Measurements from ENCODE around the gene SPART.
"Not testable (repeated sequence)": the region's sequence is repeated elsewhere in the genome, so short reads cannot be mapped to it uniquely, and the experiment has no call there.

SPART gene

DNA sequence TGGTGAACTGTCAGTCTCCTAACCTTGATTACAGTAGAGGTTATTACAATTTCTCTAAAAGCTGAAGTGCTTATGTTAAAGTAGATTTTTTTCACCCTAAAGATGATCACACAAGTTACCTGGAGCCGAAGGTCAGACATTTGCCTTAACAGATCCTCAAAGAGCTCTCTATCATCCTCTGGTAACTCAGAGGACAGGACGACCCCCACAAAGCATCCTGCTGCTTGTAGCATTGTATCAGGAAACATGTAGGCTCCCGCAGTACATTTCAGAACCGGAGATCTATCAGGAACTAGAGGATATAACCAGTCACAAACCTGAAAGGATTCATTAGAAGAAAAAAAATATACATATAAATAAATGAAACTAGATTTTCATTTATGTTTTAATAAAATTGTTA lies 14.9 kb downstream of the SPART start:
- TF ChIP-seq, protein P1, sequence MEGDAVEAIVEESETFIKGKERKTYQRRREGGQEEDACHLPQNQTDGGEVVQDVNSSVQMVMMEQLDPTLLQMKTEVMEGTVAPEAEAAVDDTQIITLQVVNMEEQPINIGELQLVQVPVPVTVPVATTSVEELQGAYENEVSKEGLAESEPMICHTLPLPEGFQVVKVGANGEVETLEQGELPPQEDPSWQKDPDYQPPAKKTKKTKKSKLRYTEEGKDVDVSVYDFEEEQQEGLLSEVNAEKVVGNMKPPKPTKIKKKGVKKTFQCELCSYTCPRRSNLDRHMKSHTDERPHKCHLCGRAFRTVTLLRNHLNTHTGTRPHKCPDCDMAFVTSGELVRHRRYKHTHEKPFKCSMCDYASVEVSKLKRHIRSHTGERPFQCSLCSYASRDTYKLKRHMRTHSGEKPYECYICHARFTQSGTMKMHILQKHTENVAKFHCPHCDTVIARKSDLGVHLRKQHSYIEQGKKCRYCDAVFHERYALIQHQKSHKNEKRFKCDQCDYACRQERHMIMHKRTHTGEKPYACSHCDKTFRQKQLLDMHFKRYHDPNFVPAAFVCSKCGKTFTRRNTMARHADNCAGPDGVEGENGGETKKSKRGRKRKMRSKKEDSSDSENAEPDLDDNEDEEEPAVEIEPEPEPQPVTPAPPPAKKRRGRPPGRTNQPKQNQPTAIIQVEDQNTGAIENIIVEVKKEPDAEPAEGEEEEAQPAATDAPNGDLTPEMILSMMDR (IDR thresholded peaks at IDR 0.05; ENCODE audit: insufficient read depth, low read depth, low read length, missing control alignments): no peak
- no peak overlapping the region for H3K4me3 ChIP-seq (ENCODE audit: low read length)
- DNase-seq (ENCODE audit: low read depth): no peak

DNA sequence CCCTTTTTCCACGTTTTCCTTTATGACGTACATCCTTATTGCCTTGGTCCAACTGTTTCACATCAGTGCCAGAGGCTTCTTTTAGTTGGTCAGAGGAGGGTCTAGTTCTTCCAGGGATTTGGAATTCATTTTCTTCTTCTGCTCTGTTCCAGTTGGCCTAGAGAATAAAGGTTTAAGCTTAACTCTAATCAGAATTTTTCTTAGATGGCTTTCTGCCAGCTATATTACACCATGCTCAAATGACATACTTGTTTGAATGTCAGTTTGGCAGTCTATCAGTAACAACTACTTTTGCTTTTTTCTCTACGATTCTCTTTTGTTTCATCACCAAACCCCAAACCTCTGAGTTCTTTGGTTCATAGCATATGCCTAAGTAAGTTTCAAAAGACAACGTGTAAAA lies 16.8 kb downstream of the SPART start:
- TF ChIP-seq, protein P1 (IDR thresholded peaks at IDR 0.05; ENCODE audit: insufficient read depth, low read depth, low read length, missing control alignments): no peak
- no peak overlapping the region for H3K4me3 ChIP-seq (ENCODE audit: low read length)
- DNase-seq (ENCODE audit: low read depth): peak; percentile 4

DNA sequence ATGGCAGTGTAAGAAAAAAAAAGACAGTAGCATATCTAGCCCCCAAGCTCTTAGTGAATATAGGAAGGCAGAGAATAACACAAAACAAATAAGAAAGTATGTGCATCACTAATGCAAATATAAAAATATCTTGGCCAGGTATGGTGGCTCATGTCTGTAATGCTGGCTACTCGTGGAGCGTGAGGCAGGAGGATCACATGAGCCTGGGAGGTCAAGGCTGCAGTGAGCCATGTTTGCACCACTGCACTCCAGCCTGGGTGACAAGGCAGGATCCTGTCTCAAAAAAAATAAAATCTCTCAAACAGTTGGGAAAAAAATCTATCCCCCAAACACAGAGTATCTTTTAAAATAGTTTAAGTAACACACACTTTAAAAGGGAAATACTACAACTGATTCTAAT lies 17.4 kb downstream of the SPART start:
- TF ChIP-seq, protein P1 (IDR thresholded peaks at IDR 0.05; ENCODE audit: insufficient read depth, low read depth, low read length, missing control alignments): no peak
- DNase-seq (ENCODE audit: low read depth): no peak
- no peak overlapping the region for H3K4me3 ChIP-seq (ENCODE audit: low read length)

DNA sequence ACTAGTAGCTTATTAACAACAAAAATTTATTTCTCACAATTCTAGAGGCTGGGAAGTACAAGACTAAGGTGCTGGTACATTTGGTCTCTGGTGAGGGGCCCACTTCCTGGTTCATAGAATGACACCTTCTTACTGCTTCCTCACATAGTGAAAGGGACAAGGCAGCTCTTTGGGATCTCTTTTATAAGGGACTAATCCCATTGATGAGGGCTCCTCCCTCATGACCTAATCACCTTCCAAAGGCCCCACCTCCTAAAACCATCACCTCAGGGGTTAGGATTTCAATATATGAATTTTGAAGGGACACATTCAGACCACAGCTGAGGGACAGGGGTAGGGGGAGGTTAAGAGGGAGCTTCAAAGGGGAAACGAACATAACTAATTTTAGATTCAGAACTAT lies 20.3 kb downstream of the SPART start:
- DNase-seq (ENCODE audit: low read depth): no peak
- TF ChIP-seq, protein P1 (IDR thresholded peaks at IDR 0.05; ENCODE audit: insufficient read depth, low read depth, low read length, missing control alignments): no peak
- H3K4me3 ChIP-seq (ENCODE audit: low read length): no peak overlapping the region

DNA sequence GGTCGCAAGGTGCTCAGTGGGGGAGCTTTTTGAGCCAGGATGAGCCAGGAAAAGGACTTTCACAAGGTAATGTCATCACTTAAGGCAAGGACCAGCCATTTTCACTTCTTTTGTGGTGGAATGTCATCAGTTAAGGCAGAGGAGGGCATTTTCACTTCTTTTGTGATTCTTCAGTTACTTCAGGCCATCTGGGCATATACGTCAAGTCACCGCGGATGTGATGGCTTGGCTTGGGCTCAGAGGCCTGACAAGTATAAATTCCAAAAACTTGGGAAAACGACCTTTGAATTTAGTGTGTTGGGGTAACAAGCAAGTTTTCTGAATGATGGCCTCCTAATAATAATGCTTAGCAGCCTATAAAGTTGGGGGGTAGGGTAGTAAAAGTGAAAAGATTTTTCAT lies 21.3 kb downstream of the SPART start:
- not testable (repeated sequence) for H3K4me3 ChIP-seq (ENCODE audit: low read length); DNase-seq (ENCODE audit: low read depth)

DNA sequence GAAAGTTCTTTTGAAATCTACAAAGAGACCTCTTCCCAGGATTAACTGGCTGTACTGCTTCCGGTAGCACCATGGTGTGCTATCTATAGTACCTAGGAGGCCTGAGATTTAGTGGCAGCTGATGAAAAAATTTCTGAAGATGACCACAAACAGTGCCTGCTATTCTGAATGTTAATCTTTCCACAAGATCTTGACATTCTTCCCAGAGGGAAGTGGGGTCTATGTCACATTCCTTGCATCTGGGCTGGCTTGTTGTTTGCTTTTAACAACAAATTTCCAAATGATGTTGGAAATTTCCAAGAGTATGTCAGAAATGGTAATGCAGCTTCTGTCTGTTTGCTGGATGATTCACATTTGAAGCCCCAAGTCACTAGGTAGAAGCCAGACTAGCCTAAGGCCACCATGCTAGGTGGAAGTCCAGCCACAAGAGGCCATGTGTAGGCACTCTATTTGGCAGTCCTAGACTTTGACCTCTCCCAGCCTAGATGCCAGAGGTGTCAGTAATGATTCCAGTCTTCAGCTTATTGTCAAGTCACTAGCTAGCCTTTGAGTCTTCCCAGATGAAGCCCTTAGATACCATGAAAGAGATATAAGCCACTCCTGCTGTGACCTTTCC lies 22.1 kb downstream of the SPART start:
- TF ChIP-seq, protein P1 (IDR thresholded peaks at IDR 0.05; ENCODE audit: insufficient read depth, low read depth, low read length, missing control alignments): no peak
- no peak overlapping the region for H3K4me3 ChIP-seq (ENCODE audit: low read length)
- no peak for DNase-seq (ENCODE audit: low read depth)

DNA sequence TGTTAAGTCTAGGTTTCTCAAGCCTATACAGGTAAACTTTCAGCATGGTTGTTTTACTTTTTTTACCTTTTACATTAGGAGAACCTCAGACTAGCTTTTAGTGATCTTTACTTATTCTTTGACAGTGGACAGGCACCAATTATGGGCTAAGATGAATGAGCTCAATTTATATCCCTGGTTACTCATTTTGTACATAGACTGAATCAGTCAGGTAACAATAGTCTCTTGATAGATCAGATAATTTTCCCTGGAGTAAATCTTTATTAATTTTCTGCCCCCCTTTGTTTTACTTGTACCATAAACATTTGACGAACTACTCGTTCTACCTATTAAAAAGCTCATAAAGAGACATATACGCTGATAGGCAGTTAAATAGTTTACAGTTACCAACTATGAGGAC lies 22.8 kb downstream of the SPART start:
- TF ChIP-seq, protein P1 (IDR thresholded peaks at IDR 0.05; ENCODE audit: insufficient read depth, low read depth, low read length, missing control alignments): no peak
- DNase-seq (ENCODE audit: low read depth): no peak
- H3K4me3 ChIP-seq (ENCODE audit: low read length): no peak overlapping the region

DNA sequence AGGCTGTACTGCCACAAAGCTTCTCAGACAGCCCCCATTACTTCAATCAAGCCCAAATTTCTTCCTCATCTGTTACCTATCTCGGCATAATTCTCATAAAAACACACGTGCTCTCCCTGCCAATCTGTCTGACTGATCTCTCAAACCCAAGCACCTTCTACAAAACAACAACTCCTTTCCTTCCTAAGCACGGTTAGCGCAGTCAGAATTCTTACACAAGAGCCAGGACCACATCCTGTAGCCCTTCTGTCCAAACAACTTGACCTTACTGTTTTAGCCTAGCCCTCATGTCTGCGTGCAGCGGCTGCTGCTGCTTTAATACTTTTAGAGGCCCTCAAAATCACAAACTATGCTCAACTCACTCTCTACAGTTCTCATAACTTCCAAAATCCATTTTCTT lies 26.4 kb downstream of the SPART start:
- H3K4me3 ChIP-seq (ENCODE audit: low read length); DNase-seq (ENCODE audit: low read depth): not testable (repeated sequence)
